ENCODE data around the gene AFDN.

Gene AFDN

DNA sequence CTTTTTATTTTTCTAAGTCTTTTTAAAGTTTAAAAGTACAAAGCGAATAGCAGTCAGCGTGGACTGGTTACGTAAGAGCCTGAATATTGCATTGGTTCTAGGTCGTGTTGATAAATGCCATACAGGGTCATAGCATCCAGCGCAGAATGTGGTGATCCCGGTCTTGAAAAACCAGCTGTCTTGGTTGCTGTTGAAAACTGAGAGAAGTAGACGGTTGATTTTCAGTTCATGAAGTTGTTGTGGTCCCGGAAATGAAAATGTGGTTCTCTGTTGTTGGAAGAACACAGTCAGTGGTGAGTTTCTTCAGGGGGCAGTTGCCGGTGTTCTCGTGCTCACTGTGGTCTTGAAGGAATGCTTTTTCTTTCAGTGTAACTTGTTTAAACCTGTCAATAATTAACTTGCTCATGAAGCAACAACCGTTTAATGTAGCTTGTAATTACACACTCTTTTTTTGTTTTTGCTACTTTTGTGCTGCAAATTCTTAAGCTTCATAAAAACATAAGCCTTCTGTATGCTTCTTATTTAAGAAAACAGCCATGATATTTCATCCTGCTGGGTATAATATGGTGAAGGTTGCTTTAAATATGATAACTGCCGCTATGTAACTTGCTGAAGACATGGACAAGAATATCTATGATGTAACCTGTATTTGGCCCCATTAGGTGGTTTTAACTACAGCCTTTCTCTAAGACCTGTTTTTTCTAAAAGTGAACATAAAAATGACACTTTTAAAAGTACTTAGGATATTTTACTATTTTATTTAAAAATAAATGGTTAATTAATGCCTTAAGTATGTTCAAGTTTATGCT lies 106.0 kb downstream of the AFDN start:
- no peak for DNase-seq

DNA sequence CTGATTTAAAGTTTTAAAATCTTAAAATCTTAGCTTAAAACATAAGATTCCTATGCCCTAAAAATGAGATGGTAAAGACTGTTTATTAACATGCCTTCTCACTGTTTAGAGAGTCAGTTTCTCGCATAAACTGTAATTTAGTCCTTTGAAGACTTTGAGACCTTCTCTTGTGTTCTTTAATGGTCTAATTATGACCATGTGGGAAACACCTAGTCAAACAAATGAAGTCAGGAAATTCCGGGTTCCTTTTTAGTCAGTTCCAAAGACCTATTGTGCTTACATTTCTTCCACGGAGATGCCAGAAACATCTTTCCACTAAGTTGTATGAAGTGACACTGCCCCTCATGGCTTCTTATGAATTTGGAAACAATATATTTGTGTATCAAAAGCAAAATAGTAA lies 106.6 kb downstream of the AFDN start:
- DNase-seq, result no peak

DNA sequence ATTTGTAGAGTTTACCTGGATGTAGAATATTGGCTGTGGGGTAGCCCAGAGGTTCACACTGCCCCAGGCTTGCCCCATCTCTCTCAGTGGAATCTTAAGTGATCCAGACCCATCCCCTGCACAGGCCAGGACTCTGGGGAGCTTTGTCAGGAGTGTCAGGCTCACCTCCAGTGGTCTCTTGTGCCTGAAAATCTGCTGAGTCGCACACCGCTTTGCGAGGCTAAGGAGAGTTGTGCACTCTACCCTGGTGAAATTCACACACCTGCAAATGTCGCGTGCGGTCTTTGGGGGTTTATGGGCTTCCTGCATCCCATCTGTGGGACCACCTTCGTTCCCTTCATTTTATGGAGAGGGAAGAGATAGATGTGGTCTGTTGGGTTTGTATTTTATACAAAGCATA lies 107.1 kb downstream of the AFDN start:
- no peak for DNase-seq

DNA sequence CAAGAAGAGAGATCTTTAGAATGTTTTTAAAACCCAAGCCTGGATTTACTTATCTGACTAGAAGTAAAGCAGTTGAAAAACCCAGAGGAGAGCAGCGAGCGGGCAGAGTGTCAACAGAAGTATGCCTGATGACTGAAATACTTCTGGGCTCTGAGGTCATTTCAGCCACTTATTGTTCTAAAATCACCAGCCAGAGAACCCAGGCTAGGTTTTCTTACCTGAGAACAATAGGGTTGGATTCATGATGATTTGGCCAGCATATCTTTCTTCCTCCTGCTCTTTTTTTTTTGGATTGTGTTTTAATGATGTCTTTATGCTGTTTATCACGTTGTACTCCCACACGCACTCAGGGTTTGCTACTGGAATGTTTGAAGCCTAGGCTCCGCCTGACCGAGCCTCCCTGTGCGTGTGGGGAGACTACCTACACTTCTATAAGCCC lies 107.7 kb downstream of the AFDN start:
- DNase-seq, result no peak

DNA sequence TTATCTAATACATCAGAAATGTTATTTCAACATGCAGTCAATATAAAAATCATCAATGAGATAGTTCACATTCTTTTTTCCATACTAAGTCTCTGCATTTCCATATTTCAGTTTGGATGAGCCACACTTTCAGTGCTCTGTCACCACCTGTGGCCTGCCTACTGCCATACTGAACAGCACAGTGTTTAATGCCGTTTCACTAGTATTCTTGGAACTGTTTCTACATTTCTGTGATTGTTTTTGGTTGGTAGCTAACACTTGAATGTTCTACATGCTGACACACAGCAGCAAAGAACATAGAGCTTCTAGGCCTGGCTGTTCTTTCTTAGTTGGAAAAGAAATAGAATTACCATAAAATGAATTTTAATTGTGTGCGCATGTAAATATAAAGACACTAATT lies 109.3 kb downstream of the AFDN start:
- DNase-seq, result no peak

DNA sequence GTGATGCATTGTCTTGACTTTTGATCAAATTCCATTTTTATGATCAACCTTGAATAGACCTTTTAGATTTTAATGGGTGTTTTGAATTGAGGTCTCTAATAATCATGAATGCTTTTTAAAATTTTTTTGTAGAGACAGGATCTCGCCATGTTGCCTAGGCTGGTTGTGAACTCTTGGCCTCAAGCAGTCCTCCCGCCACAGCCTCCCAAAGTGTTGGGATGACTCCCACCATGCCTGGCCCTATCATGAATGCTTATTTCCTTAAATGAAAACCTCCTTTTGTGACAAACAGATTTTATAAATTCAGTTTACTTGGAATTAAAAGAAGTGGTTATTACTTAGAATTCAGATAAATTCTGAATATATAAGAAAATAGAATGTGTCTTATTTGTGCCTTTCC lies 110.6 kb downstream of the AFDN start:
- DNase-seq, result no peak

DNA sequence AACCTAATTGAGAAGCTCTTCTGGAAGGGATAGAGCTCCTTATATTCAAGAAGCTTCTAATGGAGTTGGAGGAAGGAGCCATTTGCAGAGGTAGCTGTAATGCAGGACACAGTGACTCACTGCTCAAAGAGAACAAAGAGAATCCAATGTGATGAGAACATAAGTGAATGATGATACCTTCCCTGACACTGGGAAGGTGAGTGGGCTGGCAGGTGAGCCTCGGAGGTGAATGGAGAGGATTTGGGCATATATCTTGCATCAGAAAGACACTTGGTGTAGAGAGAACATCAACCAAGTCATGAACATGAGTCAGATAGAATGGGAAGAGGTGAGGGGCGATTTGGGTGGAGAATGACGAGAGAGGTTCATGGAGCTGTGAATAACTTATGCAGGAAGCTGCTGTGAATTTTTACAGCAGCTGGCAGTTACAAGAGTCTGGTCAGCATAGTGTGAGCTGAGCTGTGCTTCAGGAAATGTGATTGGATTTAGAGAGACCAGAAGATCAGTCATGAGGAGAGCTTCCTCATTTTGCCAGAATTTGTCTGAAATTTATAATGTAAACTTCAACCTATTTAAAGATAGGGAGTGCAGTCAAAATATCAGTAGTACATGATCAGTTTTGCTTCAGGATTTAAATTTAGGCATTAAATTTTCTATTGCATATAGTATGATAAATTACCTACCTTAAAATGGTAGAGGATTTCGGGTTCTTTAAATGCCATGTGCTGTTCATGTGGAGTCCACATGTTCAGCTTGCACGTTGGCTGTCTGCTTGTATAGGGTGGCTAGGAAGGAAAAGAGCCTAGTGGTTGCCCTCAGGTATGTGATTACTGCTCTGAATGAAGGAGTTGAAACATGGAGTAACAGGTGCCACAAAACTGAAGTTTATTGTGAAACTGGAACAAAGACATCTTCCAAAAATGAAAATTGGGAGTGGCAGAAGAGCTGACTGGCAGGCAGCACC lies 111.5 kb downstream of the AFDN start:
- no peak for DNase-seq

DNA sequence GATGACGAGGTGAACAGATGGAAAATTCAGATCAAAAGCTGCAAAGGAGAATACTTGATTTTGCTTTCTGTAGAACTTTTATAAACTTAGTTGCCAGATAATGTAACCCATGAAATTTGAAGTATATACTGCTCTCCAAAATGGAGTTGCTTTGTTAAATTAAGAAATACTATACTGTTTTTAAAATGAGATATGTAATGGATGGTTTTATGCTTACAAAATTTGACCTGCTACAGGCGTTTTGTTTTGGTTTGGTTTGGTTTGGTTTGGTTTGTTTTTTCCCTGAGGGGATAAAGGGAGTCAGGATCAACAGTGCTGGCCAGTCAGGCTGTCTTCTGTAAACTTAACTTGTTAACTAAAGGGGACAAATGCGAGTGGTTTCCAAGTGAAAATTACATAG lies 115.1 kb downstream of the AFDN start:
- no peak for DNase-seq

DNA sequence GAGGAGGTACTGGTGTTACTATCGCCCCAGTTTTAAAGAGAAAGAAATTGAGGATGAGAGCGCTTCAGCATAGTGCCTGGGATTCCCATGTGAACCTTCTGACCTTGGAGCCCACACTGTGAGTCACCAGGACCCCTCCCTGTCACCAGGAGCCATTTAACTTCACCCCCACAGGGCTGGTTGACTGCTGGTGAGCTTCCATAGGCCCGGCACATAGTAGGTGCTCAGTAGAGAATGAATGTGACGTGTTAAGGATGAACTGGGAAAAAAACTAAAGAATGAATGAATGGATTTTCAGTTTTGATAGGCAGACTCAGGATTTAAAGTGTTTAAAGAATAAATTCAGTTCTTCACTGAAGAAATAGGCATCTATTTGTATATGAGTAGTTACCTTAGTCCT lies 117.4 kb downstream of the AFDN start:
- no peak for DNase-seq

DNA sequence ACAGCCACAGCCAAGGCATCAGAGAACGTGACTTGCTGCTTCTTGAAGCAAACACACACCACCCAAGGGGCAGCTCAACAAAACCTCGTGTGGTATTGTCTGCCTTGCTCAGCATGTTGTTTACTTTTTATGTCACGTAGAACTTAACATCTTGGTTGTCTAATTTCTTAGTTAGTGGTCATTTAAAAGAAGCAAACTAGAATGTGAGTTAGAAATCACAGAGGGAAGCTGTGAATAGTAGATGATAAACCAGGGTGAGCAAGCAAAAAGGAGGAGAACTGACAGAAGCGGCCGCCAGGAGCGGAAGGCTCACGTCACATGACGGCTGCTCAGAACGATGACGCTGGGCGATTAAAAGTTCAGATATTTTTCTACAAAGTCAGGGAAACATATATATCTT lies 119.3 kb downstream of the AFDN start:
- DNase-seq, result no peak

DNA sequence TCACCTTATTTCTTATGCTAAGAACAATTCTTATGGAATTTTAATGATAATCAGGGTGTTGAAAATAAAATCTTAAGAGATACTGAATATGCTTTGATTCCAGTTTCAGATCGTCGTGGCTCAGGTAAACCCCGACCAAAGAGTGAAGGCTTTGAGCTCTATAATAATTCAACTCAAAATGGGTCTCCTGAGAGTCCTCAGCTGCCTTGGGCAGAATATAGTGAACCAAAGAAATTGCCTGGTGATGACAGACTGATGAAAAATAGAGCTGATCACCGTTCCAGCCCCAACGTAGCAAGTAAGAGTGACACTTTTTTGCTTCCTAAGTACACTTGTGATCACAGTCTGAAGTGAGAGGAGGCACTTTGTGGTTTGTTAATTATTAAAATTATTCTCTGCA lies 119.9 kb downstream of the AFDN start:
- no peak for DNase-seq

DNA sequence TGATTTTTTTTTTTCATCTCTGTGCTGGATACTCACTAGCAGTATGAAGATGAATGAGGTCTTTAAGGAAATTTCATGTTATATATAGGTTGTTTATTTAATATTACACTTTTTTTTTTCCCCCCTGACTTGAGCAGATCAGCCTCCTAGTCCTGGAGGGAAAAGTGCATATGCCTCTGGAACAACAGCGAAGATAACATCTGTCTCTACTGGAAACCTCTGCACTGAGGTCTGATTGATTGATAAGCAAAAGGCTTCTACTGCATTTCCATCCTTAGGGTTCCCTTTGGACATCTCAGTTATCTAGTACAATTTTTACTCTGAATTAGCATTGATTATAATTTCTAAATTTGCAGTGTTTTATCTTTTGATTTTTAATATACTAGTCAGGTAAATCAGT lies 121.0 kb downstream of the AFDN start:
- DNase-seq, result no peak

DNA sequence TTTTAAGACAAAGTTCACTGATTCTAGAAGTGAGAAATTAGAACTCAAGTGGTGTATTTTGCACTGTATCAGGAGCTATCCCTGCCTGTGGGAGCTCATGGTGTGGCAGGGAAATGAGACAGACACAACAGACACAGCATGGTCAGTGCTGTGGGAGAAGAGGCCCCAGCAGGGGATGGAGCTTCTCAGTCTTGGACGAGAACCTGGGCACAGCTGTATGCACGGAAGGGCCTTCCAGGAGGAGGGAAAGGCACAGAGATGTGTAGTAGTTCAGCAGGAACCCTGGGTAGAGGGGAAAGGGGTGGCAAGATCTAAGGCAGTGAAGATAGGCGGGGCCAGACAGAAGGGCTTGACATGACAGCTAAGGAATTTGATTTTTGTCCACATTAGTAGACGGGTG lies 122.0 kb downstream of the AFDN start:
- DNase-seq, result no peak

DNA sequence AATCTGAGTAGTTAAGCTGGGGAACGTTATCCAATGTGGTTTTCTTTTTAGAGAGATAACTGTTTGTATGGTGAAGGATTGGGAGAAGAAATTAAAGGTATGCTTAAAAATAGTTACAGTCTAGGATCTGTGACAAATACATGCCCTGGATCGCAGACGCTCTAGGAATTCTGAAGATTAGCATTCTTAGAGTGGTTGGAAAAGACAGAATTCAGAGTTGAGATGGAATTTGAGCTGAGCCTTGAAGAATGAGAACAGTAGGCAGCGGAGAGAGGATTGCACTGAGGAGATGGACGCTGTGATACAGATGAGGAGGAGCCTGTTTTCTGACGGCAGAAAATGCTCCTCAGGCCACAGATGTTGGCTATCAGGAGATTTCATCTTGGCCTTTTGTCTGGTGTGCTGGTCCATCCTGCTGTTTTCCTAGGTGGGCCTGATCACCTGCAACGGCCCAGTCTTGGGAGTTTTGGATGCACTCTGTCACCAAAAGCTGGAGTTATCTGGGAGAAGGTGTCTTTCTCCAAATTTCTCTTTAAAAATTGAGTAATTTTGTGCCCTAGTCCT lies 122.5 kb downstream of the AFDN start:
- no peak for DNase-seq

DNA sequence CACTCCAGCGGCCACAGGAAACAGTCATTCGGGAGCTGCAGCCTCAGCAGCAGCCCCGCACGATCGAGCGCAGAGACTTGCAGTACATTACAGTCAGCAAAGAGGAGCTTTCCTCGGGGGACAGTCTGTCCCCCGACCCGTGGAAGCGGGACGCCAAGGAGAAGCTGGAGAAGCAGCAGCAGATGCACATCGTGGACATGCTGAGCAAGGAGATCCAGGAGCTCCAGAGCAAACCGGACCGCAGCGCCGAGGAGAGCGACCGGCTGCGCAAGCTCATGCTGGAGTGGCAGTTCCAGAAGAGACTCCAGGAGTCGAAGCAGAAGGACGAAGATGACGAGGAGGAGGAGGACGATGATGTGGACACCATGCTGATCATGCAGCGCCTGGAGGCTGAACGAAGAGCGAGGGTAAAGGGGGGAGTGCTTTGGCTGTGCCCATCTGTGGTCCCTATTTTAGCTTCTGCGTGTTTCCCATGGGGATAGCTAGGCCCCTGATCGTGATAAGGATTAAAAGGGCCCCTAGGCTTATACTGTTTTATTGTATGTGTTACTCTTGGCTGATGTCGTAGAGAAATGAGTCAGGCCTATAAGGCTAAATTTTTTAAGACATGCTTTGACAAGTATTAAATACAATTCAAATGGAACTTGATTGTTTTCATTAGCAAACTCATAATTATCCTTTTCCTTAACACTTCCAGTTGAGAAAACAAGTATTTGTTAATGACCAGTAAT lies 125.2 kb downstream of the AFDN start:
- DNase-seq, result no peak

DNA sequence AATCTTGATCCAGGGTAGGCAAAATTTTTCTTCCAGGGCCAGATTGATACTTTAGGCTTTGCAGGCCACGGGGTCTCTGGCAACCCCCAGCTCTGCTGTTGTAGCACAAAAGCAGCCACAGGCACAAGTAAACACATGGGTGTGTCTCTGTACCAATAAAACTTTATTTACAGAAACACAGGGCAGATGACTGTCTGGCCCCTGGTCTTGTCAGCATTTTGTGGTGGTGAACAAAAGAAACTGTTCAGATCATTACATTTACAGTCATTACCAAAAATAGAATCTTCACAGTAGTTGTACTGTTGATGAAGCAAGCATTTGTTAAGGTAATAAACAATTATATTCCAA lies 125.8 kb downstream of the AFDN start:
- DNase-seq, result no peak

DNA sequence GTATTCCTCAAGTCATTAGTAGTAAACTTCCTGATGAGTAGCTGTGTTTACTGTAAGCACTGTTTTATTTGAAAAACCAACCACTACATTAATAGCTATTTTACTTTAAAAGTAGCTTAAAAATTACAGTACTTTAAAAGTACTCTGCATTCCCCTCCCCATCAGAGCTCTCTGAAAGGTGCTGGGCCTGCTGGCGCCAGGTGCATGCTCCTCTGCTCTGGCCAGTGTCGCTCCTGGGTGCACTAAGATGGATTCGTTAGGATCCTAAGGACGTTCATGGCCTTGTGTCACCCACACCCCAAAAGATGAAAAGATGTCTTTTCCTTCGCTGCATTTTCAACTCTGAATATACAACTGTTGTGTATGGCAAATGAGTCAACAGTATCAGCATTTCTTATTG lies 126.8 kb downstream of the AFDN start:
- no peak for DNase-seq

DNA sequence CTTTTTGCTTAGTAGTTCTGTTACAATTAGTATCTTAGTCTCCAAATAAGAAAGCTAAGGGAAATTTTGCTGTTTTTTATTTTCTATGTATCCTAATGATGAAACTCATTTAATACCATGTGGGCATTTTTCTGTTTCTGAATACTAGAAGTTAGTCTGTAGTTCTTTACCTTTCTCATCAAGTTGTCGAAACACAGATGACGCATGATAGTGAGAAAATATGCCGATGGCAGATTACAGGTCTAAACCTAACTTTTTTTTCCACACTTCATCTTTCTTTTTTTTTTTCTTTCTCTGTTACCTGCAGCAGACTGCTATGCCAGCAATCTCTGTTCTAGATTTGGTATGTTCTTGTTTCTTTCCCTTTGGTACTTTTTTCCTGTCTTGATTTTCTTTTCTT lies 127.4 kb downstream of the AFDN start:
- DNase-seq, result no peak

DNA sequence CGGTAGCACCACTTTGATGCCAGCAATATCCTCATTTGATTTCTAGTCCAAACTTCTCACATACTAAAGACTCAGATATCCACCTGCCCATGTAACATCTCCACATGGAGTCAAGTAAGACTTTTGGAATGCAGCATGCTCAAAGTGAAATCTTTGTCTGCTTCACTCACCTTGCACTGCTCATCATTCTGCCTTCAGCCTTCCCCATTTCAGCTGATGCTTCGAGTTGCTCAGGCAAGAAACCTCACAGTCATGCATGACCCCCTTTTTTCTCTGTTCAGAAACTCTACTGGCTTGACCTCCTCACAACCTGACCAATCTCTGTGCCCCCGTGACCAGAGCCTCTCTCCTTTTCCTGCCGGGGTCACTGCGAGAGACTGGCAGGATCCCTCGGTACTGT lies 129.8 kb downstream of the AFDN start:
- no peak for DNase-seq

DNA sequence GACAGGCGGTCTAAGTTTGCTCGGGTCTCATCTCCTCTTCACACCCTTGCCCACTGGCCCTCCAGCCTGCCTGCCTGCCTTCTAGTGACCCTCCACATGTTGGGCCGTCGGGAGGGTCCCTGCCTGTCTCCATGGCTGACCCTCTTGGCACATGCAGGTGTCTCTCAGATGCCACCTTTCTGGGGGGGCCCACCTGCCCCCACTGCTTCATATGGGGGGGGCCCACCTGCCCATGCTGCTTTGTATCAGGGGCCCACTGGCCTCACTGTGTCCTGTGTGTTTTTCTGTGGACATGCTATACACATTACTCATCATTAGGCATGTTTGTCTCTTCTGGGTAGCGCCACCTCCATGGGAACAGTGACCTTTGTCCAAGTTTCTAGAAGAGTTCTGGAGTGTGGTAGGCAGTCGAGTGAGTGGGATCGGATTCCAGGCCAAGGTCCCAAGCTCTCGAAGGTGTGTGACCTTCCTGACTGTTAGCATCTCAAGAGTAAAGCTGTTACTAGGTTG lies 130.3 kb downstream of the AFDN start:
- no peak for DNase-seq

DNA sequence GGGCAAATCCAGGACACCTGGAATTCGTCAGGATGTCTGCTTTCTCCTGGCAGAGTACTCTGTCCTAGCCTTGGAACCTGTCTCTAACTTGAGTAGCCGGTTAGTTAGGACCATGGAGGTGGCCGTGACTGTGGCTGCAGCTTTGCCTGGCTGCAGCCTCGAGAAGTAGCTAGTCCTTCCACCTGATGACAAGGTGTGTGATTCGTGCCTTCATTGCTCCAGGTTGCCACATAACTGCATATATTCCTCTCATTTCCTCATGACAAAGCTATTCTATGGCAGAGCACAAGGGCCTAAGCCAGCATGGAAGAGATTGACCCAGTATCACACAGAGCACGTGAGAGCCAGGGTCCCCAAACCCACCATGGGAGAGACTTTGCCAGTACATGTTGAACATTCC lies 130.9 kb downstream of the AFDN start:
- no peak for DNase-seq

DNA sequence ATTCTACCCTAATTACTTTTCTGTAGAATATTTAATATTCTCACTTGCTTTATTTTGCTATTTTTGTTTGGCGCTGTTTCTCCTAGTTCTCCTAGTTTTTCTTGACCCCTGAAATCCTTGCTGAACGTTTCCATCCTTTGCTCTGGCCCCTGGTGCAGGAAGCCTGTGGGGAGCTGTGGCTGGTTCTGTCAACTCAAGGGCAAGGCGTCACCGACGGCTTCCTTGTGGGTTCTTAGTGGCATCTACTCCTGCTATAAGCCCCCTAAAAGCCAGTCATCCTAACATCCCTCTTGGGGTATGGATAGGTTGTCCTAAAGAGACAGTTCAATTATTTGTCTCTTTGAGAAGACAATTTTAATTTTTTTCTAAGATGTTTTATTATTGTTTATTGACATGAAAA lies 133.9 kb downstream of the AFDN start:
- DNase-seq, result no peak

DNA sequence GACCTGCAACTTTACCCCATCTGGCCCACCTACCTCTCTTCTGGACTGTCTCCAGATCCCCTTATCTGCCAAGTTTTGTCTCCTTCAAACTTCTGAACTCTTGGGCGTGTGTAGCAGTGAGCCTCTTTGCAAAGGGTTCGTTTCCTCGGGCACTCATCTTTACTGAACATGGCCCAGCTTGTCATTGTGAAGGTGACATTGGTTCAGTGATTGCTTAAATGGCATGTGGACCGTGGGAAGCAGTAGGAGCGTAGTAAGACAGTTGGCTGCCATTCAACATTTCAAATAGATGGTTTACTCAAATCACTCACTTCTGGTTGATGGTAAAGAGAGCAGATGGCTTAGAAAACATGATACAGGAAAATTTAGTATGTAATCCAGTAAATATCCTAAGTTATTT lies 136.0 kb downstream of the AFDN start:
- no peak for DNase-seq

Data from stimulated activated CD4-positive, alpha-beta T cell treated with anti-CD3 and anti-CD28 coated beads, Interleukin-12 subunit alpha, Interleukin-12 subunit beta, amount 100 ng/mL, for 4 hours (primary cell).